NT2/D1 (cell line): ENCODE data around the gene KBTBD8.
A peak's percentile ranks its signal among the peaks of the same experiment; 100 is the strongest.

ENCODE experiments used
- DNase-seq: peaks from one replicate; pipeline ENCODE4 v3.0.0-alpha.2; 2011; ENCODE audit warnings: low read depth, low spot score
- H3K27me3 ChIP-seq: 2 replicates; pipeline ENCODE4 v1.6.0; 2011; ENCODE audit warnings: mild to moderate bottlenecking; ENCODE audit not compliant: insufficient read length, insufficient read depth
- H3K36me3 ChIP-seq: 2 replicates; pipeline ENCODE4 v1.6.1; 2011; ENCODE audit warnings: mild to moderate bottlenecking, low read length, mixed read lengths; ENCODE audit not compliant: insufficient read depth, insufficient read length
- H3K4me1 ChIP-seq: 2 replicates; pipeline ENCODE4 v1.5.1; 2011; ENCODE audit not compliant: insufficient read depth, insufficient read length
- H3K4me3 ChIP-seq: 2 replicates; pipeline ENCODE4 v1.5.1; 2011; ENCODE audit warnings: low read depth; ENCODE audit not compliant: insufficient read length
- H3K9ac ChIP-seq: 2 replicates; pipeline ENCODE4 v1.6.0; 2011; ENCODE audit warnings: low read depth; ENCODE audit not compliant: insufficient read length
- H3K9me3 ChIP-seq: 2 replicates; pipeline ENCODE4 v1.5.1; 2011; ENCODE audit warnings: mild to moderate bottlenecking, low read length; ENCODE audit not compliant: insufficient read depth
- SUZ12 ChIP-seq: IDR thresholded peaks from 2 replicates; pipeline ENCODE4 v1.6.1; 2011; ENCODE audit not compliant: insufficient read length, insufficient read depth; ENCODE audit errors: extremely low read depth
- YY1 ChIP-seq: IDR thresholded peaks from 2 replicates; pipeline ENCODE4 v1.6.1; 2011; ENCODE audit not compliant: insufficient read length, insufficient read depth
- ZNF274 ChIP-seq: IDR thresholded peaks from 2 replicates; pipeline ENCODE4 v1.6.1; 2011; ENCODE audit warnings: mild to moderate bottlenecking, low read depth, low read length

The KBTBD8 gene

DNA sequence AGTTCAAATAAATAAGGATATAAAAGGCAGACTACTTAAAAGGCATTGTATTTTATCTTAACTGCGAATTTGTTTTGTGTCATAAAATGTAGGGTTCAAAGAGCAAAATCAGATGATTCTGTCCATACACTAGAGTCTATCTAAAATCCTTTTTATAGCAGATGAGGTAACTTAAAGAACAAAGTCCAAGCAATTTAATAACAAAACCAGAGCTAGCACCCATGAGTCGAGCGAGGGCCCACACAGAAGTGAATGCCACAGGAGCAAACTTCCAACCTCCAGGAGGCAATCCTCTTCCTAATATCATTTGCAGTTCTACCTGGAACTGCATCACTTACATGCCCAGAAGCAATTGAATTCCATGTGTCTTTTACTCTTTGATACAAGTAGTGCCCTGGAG is 35.4 kb upstream of the KBTBD8 start:
- Histone ChIP-seq H3K27me3 (no peaks in the 10 kb centered on the region), H3K4me1 (no peaks in the 10 kb centered on the region), H3K9me3 (no peaks in the 10 kb centered on the region), H3K36me3 (no peaks in the 10 kb centered on the region), H3K4me3 (no peak overlapping the region), H3K9ac (no peak overlapping the region)
- DNase-seq, result no peak
- no peak for TF ChIP-seq YY1
- no peak for TF ChIP-seq SUZ12
- TF ChIP-seq ZNF274, result no peak

- Histone ChIP-seq H3K9me3 (no peaks in the 10 kb centered on the region), H3K4me1 (no peaks in the 10 kb centered on the region), H3K9ac (no peak overlapping the region), H3K4me3 (no peak overlapping the region), H3K27me3 (no peaks in the 10 kb centered on the region), H3K36me3 (no peaks in the 10 kb centered on the region)
- TF ChIP-seq YY1, result no peak
- no peak for TF ChIP-seq ZNF274
- no peak for TF ChIP-seq SUZ12
- DNase-seq, result no peak
Measured at GRCh38 chr3:66971245-66971644, 26.9 kb upstream of the KBTBD8 start.

- H3K36me3 ChIP-seq, result no peaks in the 10 kb centered on the region
- no peaks in the 10 kb centered on the region for H3K9me3 ChIP-seq
- no peaks in the 10 kb centered on the region for H3K27me3 ChIP-seq
- no peak overlapping the region for H3K4me3 ChIP-seq
- TF ChIP-seq YY1, result no peak
- no peak for TF ChIP-seq SUZ12
- no peak for TF ChIP-seq ZNF274
- peak; percentile 67 for DNase-seq
- H3K4me1 ChIP-seq, result no peaks in the 10 kb centered on the region
- H3K9ac ChIP-seq, result peak overlapping the region; percentile 8
Measured at GRCh38 chr3:66971891-66972551, 26.1 kb upstream of the KBTBD8 start.

DNA sequence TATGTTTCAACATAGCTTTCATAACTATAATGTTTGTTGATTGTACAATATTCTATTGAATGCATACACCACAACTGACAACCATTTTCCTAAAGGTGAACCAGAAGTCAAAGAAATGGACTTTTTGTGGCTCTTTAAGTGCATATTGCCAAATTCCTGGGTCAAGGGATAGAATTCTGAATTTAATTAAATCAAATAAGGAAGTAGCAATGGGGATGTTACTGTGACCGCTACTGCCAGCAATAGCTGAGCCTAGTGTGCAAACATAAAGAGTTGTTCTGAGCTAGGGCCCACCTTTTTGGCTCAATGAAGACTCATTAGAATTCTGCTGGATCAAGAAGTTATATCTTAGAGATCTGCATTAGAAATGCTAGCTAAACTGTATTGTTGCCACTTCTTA is 17.3 kb upstream of the KBTBD8 start:
- H3K4me1 ChIP-seq, result no peaks in the 10 kb centered on the region
- no peak for TF ChIP-seq YY1
- no peak for TF ChIP-seq ZNF274
- no peak for TF ChIP-seq SUZ12
- no peak for DNase-seq
- no peaks in the 10 kb centered on the region for H3K36me3 ChIP-seq
- H3K9ac ChIP-seq, result no peak overlapping the region
- no peaks in the 10 kb centered on the region for H3K9me3 ChIP-seq
- H3K27me3 ChIP-seq, result no peaks in the 10 kb centered on the region
- no peak overlapping the region for H3K4me3 ChIP-seq

DNA sequence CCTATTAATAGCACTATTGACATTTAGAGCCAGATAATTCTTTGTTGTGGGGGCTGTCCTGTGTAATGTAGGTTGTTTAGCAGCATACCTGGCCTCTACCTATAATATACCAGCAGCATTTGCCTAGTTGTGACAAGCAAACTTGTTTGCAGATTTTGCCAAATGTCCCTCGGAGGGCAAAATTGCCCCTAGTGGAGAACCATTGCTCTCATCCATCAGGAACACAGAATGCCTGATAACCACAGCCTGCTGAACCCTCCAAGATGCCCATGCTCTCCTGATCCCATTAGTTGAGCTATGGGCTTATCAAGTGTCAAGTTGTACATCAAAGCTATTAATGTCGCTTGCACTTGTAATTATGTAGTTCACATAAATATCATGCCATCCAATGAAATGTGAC is 15.0 kb upstream of the KBTBD8 start:
- Histone ChIP-seq H3K27me3 (no peaks in the 10 kb centered on the region), H3K4me1 (no peaks in the 10 kb centered on the region), H3K4me3 (no peak overlapping the region), H3K9ac (no peak overlapping the region), H3K9me3 (peaks cover 5% of the 10 kb centered on the region), H3K36me3 (no peaks in the 10 kb centered on the region)
- TF ChIP-seq ZNF274 (no peak), SUZ12 (no peak), YY1 (no peak)
- no peak for DNase-seq

- Histone ChIP-seq H3K27me3 (no peaks in the 10 kb centered on the region), H3K4me1 (peaks cover 2% of the 10 kb centered on the region), H3K36me3 (no peaks in the 10 kb centered on the region), H3K4me3 (no peak overlapping the region), H3K9ac (no peak overlapping the region), H3K9me3 (peaks cover 11% of the 10 kb centered on the region)
- no peak for DNase-seq
- TF ChIP-seq YY1 (no peak), ZNF274 (no peak), SUZ12 (no peak)
Measured at GRCh38 chr3:66985336-66985920, 12.7 kb upstream of the KBTBD8 start.

- H3K27me3 ChIP-seq, result no peaks in the 10 kb centered on the region
Measured at GRCh38 chr3:66986406-66986805, 11.7 kb upstream of the KBTBD8 start.

More at GRCh38 chr3:66986406-66986805, 11.7 kb upstream of the KBTBD8 start:
- Histone ChIP-seq H3K4me3 (no peak overlapping the region), H3K4me1 (peaks cover 2% of the 10 kb centered on the region), H3K9me3 (peaks cover 11% of the 10 kb centered on the region), H3K36me3 (no peaks in the 10 kb centered on the region), H3K9ac (no peak overlapping the region)
- no peak for TF ChIP-seq YY1
- no peak for TF ChIP-seq SUZ12
- no peak for TF ChIP-seq ZNF274
- no peak for DNase-seq
